HG03354 (cell line): ENCODE results near the gene CAPN15.
"Not testable (repeated sequence)": the region's sequence is repeated elsewhere in the genome, so short reads cannot be mapped to it uniquely, and the experiment has no call there.

Source experiments
- ATAC-seq: cut with Tn5 transposase; IDR thresholded peaks from one replicate; pipeline ENCODE4 v1.9.1; 2021; ENCODE audit warnings: mild to moderate bottlenecking; ENCODE audit not compliant: unreplicated experiment, poor library complexity, severe bottlenecking

The CAPN15 gene

DNA sequence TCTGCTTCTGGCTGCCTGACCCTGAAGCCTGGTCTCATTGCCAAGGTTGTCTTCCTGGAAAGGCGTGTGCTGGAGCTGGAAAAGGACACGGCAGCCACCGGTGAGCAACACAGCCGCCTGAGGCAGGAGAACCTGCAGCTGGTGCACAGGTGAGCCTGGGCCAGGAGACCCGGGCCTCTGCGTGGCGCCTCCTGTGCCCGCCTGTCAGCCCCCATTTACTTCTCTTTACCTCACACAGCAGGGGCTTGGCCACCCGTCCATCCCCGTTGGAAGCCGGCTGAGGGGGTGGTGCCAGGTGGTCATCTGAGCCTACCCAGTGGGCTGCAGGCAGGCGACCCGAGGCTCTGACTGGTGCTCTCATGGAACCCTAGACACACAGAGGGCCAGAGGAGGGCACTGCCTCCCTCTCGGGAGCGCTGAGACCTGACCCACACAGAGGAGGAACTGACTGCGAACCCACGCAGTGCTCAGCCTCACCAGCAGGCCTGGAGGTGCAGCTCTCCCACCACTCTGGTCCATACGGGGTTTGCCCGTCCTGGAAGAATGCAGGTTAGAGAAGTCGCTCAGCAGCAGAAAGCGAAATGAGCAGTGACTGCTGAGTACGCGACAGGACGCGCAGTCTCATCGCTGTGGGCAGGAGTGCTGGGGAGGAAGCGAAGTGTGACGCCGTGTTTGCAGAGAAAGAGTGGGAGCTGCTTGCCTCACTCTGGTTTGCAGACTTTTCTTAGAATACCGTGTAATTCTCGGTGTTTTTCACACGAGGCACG lies 21.9 kb upstream of the CAPN15 start:
- no peak for ATAC-seq

DNA sequence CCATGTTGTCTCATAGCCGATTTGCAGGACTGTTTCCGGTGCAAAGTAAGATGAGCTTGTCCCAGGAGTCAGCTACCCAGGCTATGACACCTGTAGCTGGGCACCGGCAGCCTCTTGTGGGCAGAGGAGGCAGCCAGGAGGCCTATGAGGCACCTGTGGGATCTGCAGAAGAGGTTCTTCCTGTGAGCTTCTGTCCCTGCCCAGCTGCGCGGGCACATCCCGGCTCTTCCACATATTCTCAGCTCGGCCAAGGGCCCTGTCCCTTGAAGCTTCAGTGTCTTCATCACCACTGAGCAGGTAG lies 21.3 kb upstream of the CAPN15 start:
- ATAC-seq = no peak

DNA sequence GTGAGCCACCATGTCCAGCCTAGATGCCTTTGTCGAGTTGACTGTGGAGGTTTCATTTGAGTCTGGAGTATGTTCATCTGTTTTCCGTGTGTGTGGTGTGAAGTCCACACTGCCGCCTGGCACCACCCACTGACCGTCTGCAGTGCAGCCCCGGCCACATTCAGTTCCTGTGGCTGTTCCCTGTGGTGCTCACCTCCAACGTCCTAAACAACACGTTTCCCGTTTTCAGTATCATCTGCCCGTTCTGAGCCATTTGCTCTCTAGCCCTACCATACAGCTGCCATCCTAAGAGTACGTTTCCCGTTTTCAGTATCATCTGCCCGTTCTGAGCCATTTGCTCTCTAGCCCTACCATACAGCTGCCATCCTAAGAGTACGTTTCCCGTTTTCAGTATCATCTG lies 20.0 kb upstream of the CAPN15 start:
- not testable (repeated sequence) for ATAC-seq

DNA sequence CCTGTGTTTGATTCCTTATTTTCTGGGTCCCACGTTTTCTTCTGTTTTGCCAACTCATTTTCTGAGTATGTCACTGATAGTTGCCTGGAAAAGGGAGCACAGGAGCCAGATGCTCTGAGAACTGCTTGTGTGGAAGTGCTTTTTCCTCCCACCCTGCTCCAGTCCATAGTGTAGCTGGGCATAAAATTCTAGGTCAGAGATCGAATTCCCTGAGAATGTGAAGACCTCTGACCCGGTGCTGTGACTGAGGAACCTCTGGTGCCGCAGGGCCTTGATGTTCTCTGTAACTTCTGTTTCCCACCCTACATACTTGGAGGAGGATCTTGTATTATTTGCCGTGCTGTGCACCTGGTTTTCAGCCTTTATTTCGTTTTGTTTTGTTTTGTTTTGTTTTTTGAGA lies 19.5 kb upstream of the CAPN15 start:
- no peak for ATAC-seq

DNA sequence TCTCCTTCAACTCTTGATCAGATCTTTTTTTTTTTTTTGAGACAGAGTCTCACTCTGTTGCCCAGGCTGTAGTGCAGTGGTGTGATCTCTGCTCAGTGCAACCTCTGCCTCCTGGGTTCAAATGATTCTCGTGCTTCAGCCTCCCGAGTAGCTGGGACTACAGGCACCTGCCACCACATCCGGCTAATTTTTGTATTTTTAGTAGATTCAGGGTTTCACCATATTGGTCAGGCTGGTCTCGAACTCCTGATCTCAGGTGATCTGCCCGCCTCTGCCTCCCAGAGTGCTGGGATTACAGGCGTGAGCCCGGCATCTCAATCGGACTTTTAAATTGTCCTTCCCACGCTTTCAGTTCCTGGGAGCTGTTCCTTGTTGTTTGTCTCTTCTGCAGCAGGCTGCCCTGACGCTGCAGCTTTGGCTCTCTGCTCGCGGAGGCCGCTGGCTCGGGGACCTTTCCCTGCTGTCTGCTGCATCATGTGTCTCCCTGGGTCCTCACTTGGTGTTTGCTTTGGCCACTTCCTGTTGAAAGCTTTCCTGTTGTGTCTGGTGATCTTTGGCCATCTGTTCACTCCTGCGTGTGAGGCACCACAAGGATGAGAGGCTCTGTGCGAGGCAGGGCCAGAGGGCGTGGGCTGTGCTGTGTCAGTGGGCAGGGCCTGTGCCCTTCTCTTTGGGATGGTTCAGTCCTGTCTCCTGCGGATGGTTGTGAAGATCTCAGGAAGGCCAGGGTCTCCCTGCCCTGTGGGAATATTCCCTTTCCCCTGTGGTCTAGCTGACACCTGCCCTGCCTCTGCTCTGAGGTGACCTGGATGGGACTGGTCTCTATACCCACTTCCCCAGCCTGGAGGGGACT lies 18.4 kb upstream of the CAPN15 start:
- no peak for ATAC-seq

DNA sequence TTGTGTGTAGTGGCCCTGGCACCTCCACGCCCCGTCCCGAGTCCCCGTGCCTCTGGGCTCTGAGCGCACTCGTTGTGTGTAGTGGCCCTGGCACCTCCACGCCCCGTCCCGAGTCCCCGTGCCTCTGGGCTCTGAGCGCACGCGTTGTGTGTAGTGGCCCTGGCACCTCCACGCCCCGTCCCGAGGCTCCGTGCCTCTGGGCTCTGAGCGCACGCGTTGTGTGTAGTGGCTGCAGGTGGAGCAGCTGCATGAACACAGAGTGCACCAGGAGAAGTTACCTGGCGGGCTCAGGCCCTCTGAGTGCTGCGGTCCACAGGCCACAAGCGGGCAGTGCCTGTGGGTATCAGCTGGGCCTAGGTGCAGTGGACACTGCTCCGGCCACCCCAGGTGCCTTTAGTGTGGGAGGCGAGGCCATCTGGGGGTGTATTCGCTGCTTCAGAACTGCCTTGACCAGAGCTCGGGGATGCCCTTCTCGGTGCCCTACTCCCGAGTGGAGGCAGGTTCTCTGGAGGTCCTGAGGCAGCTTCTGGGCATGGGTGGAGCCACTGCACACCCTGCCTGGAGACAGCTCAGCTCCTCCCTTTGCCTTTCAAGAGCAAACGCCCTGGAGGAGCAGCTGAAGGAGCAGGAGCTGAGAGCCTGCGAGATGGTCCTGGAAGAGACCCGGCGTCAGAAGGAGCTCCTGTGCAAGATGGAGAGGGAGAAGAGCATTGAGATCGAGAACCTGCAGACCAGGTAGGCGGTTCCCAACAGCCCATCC lies 17.3 kb upstream of the CAPN15 start:
- no peak for ATAC-seq

DNA sequence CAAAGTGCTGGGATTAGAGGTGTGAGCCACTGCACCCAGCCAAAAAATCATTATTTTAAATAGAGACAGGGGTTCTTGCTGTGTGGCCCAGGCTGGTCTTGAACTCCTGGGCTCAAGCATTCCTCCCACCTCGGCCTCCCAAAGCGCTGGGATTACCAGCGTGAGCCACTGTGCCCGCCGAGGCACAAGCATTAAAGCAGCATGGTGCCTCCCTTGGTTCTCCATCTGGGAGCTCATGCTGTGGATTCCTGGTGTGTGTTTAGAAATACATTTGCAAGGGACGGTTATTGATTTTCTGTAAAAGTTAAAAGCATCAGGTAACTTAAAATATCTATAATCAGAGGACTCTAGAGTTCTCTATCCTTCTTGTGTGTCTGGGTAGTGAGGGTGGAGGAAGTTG lies 14.7 kb upstream of the CAPN15 start:
- no peak for ATAC-seq

DNA sequence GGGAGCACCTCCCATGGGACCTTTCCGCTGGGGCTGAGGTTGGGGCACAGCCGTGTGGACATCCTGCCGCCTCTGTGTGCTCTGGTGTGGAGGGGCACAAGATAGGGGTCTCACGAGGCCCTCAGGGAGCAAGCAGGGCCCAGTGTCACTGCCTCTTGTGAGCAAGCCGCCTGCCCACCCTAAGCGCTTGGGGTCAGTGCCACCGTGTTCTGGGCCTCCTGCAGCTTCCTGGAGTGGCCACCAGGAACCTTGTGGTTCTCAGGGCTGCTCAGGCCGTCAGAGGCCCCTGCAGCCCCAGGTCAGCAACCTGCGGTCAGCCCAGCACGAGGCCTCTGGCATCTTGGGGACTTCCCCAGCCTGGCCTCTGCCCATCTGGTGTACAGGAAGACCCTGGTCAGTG lies 13.6 kb upstream of the CAPN15 start:
- ATAC-seq = no peak

DNA sequence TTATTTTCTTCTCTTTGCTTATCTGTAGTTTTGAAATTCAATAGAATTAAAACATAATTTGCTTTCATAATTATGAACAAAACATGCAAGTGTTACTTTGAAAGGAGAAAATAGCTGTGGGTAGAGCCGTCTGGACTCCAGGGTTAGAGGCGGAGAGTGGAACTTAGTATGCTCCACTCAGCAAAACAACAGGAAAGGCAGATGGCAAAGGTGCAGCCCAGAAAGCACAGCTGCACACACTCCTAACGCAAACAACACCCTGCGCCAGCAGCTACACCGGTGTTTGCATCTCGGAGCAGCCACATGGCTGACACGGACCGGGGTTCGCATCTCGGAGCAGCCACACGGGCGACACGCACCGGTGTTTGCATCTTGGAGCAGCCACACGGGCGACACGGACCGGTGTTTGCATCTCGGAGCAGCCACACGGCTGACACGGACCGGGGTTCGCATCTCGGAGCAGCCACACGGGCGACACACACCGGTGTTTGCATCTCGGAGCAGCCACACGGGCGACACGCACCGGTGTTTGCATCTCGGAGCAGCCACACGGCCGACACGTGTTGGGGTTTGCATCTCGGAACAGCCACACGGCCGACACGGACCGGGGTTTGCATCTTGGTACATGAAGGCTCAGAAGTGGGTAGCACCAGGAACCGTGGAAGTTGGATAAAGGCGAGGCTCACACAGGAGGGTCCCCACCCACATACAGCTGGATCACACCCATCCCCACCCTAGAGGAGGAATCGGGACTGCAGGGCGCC lies 12.2 kb upstream of the CAPN15 start:
- ATAC-seq = no peak

DNA sequence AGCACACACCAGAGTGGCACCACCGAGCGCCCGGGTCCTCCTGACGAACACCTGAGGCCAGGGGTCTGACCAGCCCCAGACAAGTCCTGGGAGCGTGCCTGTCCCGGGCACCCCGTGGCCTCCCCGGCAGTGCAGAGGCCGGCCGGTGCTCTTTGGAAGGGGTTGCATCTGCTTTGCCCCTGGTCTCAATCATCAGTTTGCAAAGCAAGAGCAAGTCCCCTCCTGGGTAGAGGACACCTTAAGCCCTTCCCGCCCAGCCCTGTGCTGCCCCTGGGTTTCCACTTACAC lies 11.6 kb upstream of the CAPN15 start:
- ATAC-seq = no peak

DNA sequence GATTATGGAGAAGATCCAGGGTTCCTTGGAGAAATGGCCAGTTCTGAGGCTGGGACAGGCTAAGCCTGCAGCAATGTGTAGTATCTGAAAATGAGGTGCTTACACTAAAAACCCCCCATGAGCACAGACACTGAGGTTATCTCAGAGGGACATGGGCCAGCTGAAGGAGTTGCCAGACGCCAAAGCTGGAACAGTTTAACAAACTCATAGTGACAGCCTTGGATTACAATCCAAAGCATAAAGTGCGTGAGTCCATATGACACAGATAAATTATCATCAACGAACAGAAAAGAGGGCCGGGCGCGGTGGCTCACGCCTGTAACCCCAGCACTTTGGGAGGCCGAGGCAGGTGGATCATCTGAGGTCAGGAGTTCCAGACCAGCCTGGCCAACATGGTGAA lies 11.2 kb upstream of the CAPN15 start:
- no peak for ATAC-seq

DNA sequence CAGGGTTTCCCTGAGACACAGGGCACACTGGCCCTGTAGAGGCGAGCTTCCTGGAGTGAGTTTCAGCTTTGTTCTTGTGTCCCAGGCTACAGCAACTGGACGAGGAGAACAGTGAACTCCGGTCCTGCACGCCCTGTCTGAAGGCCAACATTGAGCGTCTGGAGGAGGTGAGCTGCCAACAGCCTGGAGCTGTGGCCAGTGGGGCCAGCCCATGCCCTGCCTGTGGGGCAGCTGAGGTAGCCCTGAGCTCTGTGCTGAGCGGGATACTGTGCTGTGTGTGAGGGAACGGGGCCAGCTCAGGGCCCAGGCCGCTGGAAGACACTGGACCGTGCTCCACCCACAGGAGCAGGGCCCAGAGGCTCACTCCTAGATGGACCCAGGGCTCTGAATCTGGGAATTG lies 8.7 kb upstream of the CAPN15 start:
- ATAC-seq = no peak

DNA sequence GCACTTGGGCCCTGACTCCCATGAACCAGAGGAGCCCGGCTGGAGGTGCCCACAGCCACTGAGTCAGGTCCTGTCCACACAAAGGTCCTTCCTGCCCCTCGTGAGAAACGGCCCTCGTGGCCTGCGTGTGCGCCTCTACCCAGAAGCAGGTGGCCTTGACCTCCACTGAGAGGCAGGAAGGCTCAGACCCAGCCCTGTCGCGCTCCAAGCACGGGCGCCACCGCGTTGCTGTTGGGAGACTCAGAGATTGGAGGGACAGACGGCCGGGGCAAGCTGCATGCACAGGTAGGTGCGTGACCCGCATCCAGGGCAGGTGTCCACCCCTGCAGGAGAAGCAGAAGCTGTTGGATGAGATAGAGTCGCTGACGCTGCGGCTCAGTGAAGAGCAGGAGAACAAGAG lies 8.1 kb upstream of the CAPN15 start:
- no peak for ATAC-seq

DNA sequence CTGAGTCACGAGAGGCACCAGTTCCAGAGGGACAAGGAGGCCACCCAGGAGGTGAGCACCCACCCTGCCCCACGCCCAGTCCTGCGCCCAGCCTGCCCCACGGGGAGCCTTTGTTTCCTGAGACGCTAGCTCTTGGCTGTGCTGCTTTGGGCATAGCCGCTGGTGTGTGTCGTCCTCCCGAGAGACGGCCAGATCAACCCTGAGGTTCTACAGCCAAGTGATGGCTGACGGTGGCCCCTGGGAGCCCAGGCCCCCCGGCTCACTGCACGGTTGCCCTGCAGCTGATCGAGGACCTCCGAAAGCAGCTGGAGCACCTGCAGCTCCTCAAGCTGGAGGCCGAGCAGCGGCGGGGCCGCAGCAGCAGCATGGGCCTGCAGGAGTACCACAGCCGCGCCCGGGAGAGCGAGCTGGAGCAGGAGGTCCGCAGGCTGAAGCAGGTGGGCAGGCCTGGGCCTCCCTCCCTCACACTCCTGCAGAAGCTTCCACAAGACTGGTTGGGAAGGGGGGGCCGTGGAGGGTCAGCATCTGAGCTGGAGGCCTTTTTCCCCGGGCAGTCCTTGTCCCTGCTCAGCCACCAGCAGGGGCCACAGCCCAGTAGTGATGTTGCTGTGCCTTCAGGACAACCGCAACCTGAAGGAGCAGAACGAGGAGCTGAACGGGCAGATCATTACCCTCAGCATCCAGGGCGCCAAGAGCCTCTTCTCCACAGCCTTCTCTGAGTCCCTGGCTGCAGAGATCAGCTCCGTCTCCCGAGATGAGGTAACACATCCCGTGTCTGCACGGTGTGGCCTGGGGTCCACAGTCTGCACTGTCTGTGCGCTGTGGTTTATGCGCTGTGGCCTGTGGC lies 7.4 kb upstream of the CAPN15 start:
- ATAC-seq = no peak

DNA sequence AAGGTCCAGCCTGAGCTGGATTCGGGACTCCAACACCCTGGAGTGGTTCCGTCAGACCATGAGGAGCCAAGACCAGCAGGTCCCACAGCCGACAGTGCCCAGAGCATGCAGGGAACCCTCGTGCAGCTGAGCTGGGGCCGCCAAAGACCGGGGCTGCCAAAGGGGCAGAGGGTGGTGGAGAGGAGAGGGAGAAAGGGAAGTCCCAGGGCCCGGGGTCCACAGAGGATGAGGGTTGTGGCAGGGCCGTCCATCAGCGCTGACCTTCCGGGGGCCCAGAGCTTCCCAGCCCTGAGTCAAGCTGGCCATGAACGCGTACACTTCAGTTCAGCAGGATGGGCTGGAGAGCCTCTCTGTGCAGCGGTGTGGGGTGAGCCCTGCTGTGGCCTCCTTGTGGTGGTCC lies 6.7 kb upstream of the CAPN15 start:
- no peak for ATAC-seq

DNA sequence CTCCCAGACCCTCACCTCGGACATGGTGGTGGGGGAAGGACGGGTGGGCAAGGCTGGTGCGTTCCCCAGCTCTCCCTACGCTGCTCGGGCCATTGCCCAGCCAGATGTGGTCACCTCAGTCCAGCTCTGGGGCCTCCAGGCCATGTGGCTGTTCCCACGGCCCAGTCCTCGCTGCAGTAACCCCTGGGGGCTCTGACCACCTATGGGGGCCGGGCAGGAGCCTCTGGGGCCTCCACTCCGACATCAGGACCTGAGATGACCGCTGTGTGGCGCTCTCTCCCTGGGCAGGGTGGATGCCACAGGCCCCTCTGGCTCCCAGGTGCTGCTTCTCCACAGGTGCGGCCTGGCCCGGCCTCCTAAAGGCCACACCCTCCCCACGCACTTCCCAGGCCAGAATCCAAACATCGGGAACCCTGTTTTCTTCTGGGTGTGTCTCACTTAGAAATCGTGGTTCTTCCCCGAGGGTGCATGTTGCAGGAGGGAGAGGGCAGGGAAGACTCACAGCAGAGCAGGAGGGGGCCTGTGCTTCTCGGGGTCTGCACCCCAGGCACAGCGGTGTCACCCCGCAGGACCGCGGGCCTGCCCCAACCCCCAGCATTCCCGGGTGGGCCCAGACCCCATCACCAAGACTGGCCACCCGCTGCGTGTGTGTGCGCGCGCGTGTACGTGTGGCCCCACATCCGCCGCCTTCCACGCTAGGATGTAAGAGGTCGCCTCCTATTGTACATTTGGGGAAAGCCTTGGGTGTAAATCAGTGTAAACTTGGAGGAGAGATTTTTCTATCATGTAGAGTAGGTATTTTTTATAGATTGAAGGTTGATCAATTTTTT lies 5.9 kb upstream of the CAPN15 start:
- no peak for ATAC-seq

DNA sequence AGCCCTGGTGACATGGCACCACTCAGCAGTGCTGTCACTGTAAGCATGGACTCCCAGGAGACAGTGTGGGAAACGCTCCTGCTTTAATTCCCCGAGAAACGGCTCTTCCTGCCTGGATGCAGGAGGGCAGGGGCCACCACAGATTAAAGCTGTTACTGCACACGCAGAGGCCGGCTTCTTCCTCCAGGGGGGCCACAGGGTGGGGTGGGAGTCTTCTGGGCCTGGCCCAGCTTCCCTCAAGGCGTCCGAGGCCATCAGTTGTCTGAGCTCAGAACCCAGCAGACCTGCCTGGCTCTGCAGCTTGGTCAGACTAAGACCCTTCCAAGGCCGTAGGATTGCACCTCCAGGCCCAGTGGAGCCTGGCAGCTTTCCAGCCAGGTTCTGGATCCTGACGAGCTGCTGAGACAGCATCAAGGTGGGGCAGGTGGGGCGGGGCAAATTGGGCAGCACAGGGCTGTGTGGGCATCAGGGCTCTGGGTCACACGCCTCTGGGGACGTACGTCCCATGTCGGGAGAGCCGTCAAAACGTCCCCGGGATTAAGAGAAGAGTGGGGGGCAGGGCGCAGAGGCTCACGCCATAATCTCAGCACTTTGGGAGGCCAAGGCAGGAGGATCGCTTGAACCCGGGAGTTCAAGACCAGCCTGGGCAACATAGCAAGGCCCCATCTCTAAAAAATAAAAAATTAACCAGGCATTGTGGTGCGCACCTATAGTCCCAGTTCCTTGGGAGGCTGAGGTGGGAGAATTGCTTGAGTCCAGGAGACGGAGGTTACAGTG lies 5.0 kb upstream of the CAPN15 start:
- no peak for ATAC-seq
